K562 (cell line): ENCODE results near the gene TRPC3. TPM values are rescaled to one million over a fixed set of nuclear protein-coding genes. Genes with fewer than 3 reads are reported as not detected.

ENCODE experiments used
- CHD4 ChIP-seq: fragments of 200-600 bp; sonication (generic); IDR thresholded peaks from 3 replicates; pipeline ENCODE4 v1.6.1; 2012; ENCODE audit warnings: low read depth, mild to moderate bottlenecking, mixed read lengths, low read length, inconsistent platforms; ENCODE audit not compliant: insufficient read depth, insufficient replicate concordance, poor library complexity, severe bottlenecking
- CHD7 ChIP-seq: fragments of 200-600 bp; sonication (generic); IDR thresholded peaks from one replicate; pipeline ENCODE4 v1.6.1; 2012; ENCODE audit warnings: mild to moderate bottlenecking, low read depth, low read length, inconsistent platforms
- FOXK1 ChIP-seq: sonication (generic); formaldehyde crosslinking; IDR thresholded peaks from 2 replicates; pipeline ENCODE4 v1.8.0; 2022; ENCODE audit warnings: missing genetic modification reagents, mild to moderate bottlenecking, borderline replicate concordance
- GTF3C2 ChIP-seq: IDR thresholded peaks from 3 replicates; pipeline ENCODE4 v1.6.1; 2011; ENCODE audit warnings: borderline replicate concordance, mild to moderate bottlenecking, moderate library complexity; ENCODE audit not compliant: insufficient read length; ENCODE audit errors: extremely low read depth
- NRF1 ChIP-seq, 2 experiments: fragments of 450-650 bp; IDR thresholded peaks in 1 of 2; conservative IDR thresholded peaks in 1 of 2; 2 replicates each; pipeline ENCODE4 v1.6.1; 2014; ENCODE audit warnings: mild to moderate bottlenecking in 2 of 2
- PHF21A ChIP-seq: fragments of 450-650 bp; IDR thresholded peaks from 2 replicates; pipeline ENCODE4 v1.6.1; 2017; ENCODE audit warnings: low read depth, borderline replicate concordance
- PPARD ChIP-seq: fragments of 250-450 bp; sonication (Bioruptor Pico); IDR thresholded peaks from 2 replicates; pipeline ENCODE4 v1.8.0; 2022; ENCODE audit warnings: inconsistent platforms, mild to moderate bottlenecking, moderate library complexity
- SIN3A ChIP-seq, 2 experiments: fragments of 150-350 bp in 1 of 2; IDR thresholded peaks; 2 replicates each; pipeline ENCODE4 v1.6.1; 2011 to 2016; ENCODE audit warnings: borderline replicate concordance in 2 of 2, low read depth in 2 of 2, low read length in 2 of 2, mild to moderate bottlenecking in 2 of 2, moderate library complexity in 2 of 2; ENCODE audit not compliant: control insufficient read depth in 1 of 2
- SP1 ChIP-seq: sonication (generic); formaldehyde crosslinking; IDR thresholded peaks from 2 replicates; pipeline ENCODE4 v1.8.1; 2022; ENCODE audit warnings: mild to moderate bottlenecking, missing genetic modification reagents
- TAF7 ChIP-seq: fragments of 450-650 bp; IDR thresholded peaks from 2 replicates; pipeline ENCODE4 v1.6.1; 2016; ENCODE audit warnings: missing genetic modification characterization, missing compliant biosample characterization
- XRCC5 ChIP-seq: fragments of 200-400 bp; formaldehyde crosslinking; IDR thresholded peaks from 2 replicates; pipeline ENCODE4 v1.6.1; 2017; ENCODE audit warnings: low read depth, mild to moderate bottlenecking, low read length
- ZBTB8A ChIP-seq: fragments of 450-650 bp; IDR thresholded peaks from 2 replicates; pipeline ENCODE4 v1.6.1; 2018; ENCODE audit warnings: mild to moderate bottlenecking, moderate library complexity; ENCODE audit not compliant: partially characterized antibody
- polyA plus RNA-seq, 8 experiments: library from polyadenylated mRNA; depleted of rRNA in 4 of 8; stranded (reverse) in 5 of 8; unstranded in 3 of 8; fragments of >200 nt; fragmentation: Nextera tagmentation in 2 of 8; fragmentation: Illumina TruSeq in 1 of 8; extraction: Ambion mirVana in 2 of 8; extraction: Trizol in 1 of 8; gene quantifications; 2 replicates each; pipeline versions ENCODE4 v1.2.1 to v1.2.3, GENCODE V29; 2011 to 2014; ENCODE audit warnings: inconsistent platforms in 1 of 8, missing spikeins in 1 of 8
- total RNA-seq, 7 experiments: library from RNA; depleted of rRNA in 6 of 7; stranded (reverse); fragments of >200 nt in 6 of 7; fragmentation: Illumina TruSeq in 2 of 7; extraction: Trizol in 2 of 7; gene quantifications; 2 replicates each; pipeline versions ENCODE4 v1.2.1 to v1.2.3, GENCODE V29; 2011 to 2021; ENCODE audit warnings: low replicate concordance in 1 of 7

TRPC3 gene
- total and polyA plus RNA-seq, 9 of the 15 experiments (the other 6 are each of a cell fraction or from before 2014, with no cell fraction given), result 0.01 to 0.27 (median 0.11) TPM

- no peak for TF ChIP-seq CHD7
- no peak for TF ChIP-seq TAF7
- TF ChIP-seq NRF1 (conservative IDR thresholded peaks at IDR 0.05 in 1 of 2, IDR thresholded peaks at IDR 0.05 in 1 of 2), result peak; percentile 43 to 51; a peak in 3 of 4 replicates
- 0 out of 2 replicates have a peak, but pooled peaks have one; percentile 56 for TF ChIP-seq XRCC5
- TF ChIP-seq FOXK1 (CRISPR knock-in tag), result no peak
- no peak for TF ChIP-seq ZBTB8A
- TF ChIP-seq GTF3C2, result no peak
- TF ChIP-seq PPARD (CRISPR knock-in tag), result no peak
- no peak for TF ChIP-seq PHF21A
- peak; percentile 24; the same call in 1 of the 2 replicates for TF ChIP-seq SP1 (CRISPR knock-in tag)
- no peak for TF ChIP-seq CHD4
- no peak for TF ChIP-seq SIN3A (IDR thresholded peaks at IDR 0.05; ENCODE audit: borderline replicate concordance in 2 of 2, control insufficient read depth in 1 of 2, low read depth in 2 of 2, low read length in 2 of 2)
Measured at GRCh38 chr4:121950212-121950679, 1.6 kb downstream of the TRPC3 start (continued).
